H1 (cell line): Measurements from ENCODE around the gene NAT9. TPM values are rescaled to one million over a fixed set of nuclear protein-coding genes. Genes with fewer than 3 reads are reported as not detected.
A peak's percentile ranks its signal among the peaks of the same experiment; 100 is the strongest.

Source experiments
- ASH2L ChIP-seq: fragments of 200-600, 300-600 bp; sonication (generic); IDR thresholded peaks from one replicate; pipeline ENCODE4 v1.7.1; 2017; ENCODE audit warnings: low read length
- BACH1 ChIP-seq: IDR thresholded peaks from 2 replicates; pipeline ENCODE4 v1.6.1; 2012; ENCODE audit warnings: low read length, improper control_type of control experiment
- CEBPB ChIP-seq: IDR thresholded peaks from 2 replicates; pipeline ENCODE4 v1.6.1; 2012; ENCODE audit warnings: low read depth, low read length
- CHD1 ChIP-seq: IDR thresholded peaks from 2 replicates; pipeline ENCODE4 v1.6.1; 2012; ENCODE audit warnings: low read depth, low read length, improper control_type of control experiment
- CHD2 ChIP-seq: IDR thresholded peaks from 2 replicates; pipeline ENCODE4 v1.6.1; 2012; ENCODE audit warnings: low read length, improper control_type of control experiment
- KDM1A ChIP-seq: fragments of 200-600, 300-600 bp; sonication (generic); IDR thresholded peaks from 2 replicates; pipeline ENCODE4 v1.7.1; 2016; ENCODE audit warnings: mild to moderate bottlenecking, low read length, borderline replicate concordance
- NANOG ChIP-seq: IDR thresholded peaks from 2 replicates; pipeline ENCODE4 v1.6.1; 2011; ENCODE audit warnings: low read length, low read depth, mild to moderate bottlenecking, inconsistent platforms; ENCODE audit not compliant: insufficient read depth, poor library complexity, severe bottlenecking
- POLR2A ChIP-seq, 2 experiments: IDR thresholded peaks; 1 replicate in 1 of 2; 2 replicates in 1 of 2; pipeline ENCODE4 v1.6.1; 2011; ENCODE audit warnings: low read depth in 2 of 2, low read length in 2 of 2, mild to moderate bottlenecking in 2 of 2; ENCODE audit errors: control extremely low read depth in 1 of 2
- POLR2AphosphoS5 ChIP-seq: IDR thresholded peaks from 2 replicates; pipeline ENCODE4 v1.6.1; 2011; ENCODE audit warnings: low read depth, low read length
- RFX5 ChIP-seq: IDR thresholded peaks from 2 replicates; pipeline ENCODE4 v1.6.1; 2011; ENCODE audit warnings: low read depth, low read length, improper control_type of control experiment, borderline replicate concordance
- SIN3A ChIP-seq, 2 experiments: IDR thresholded peaks in 1 of 2; conservative IDR thresholded peaks in 1 of 2; 2 replicates each; pipeline ENCODE4 v1.6.1; 2011 to 2012; ENCODE audit warnings: low read length in 2 of 2, improper control_type of control experiment in 1 of 2, low read depth in 1 of 2, mild to moderate bottlenecking in 1 of 2
- SIRT6 ChIP-seq: IDR thresholded peaks from one replicate; pipeline ENCODE4 v1.7.1; 2012; ENCODE audit warnings: low read length, inconsistent platforms
- SIX5 ChIP-seq: IDR thresholded peaks from 2 replicates; pipeline ENCODE4 v1.6.1; 2011; ENCODE audit warnings: mild to moderate bottlenecking, low read depth, low read length
- SP1 ChIP-seq: IDR thresholded peaks from 2 replicates; pipeline ENCODE4 v1.6.1; 2011; ENCODE audit warnings: low read depth, low read length
- SP4 ChIP-seq: IDR thresholded peaks from 2 replicates; pipeline ENCODE4 v1.6.1; 2012; ENCODE audit warnings: low read length, inconsistent platforms
- SRF ChIP-seq: IDR thresholded peaks from 2 replicates; pipeline ENCODE4 v1.6.1; 2011; ENCODE audit warnings: mild to moderate bottlenecking, low read depth, low read length, moderate library complexity
- YY1 ChIP-seq: IDR thresholded peaks from 2 replicates; pipeline ENCODE4 v1.6.1; 2011; ENCODE audit warnings: low read depth, mild to moderate bottlenecking, low read length
- polyA plus RNA-seq, 7 experiments: library from polyadenylated mRNA; depleted of rRNA in 3 of 7; stranded (reverse) in 5 of 7; unstranded in 2 of 7; fragments of >200 nt in 5 of 7; fragments of 200-250 nt in 2 of 7; gene quantifications; 1 replicate in 5 of 7; 2 replicates in 1 of 7; 4 replicates in 1 of 7; pipeline versions ENCODE4 v1.2.1 to v1.2.3, GENCODE V29; 2011 to 2013; ENCODE audit warnings: missing spikeins in 2 of 7, mixed read lengths in 2 of 7
- total RNA-seq: library from RNA; stranded (reverse); fragmentation: NEBNext Ultra II Directional; extraction: Animal tissue kit (Norgen Biotek cat#: 25700); gene quantifications from 2 replicates; pipeline ENCODE4 v1.2.1, GENCODE V29; 2021
- TF ChIP-seq, protein P1 (sequence below): IDR thresholded peaks from 2 replicates; pipeline ENCODE4 v1.6.1; 2012; ENCODE audit warnings: inconsistent platforms

Gene NAT9
- total and polyA plus RNA-seq, 2 of the 8 experiments (the other 6 are each of a cell fraction or from before 2014, with no cell fraction given) = 32.3 to 42.7 TPM

DNA sequence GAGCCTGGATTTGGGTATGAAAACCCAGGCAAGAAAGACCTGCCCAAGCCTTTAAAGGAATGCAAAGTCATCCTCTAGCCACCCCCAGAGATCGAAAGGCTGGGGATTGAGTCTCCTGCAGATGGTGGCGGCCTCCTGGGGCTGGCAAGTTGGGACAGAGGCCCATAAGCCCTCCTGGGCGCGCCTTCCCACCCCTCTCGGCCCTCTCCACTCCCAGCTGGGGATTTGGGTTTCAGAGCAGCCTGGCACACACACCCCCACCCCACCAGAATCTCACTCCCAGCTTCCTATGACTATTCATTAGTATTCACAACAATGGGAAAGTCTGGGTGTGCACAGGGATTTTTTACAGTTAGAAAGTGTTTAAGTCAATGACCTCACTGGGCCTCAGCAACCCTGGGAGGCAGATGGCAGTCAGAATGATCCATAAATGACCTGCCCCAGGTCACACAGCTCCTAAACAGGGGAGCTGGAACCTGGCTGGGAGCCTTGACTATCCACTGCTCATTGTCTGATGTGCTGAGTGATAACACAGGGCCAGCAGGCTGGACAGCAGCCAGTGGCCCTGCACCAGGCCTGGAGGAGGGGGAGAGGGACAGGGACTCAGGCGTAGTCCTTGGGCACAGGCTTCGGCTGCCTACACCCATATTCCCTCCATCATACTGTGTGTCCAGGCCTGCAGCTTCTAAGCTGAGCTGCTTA lies 15.6 kb downstream of the NAT9 start (continued):
- TF ChIP-seq SIN3A (conservative IDR thresholded peaks at IDR 0.05 in 1 of 2, IDR thresholded peaks at IDR 0.05 in 1 of 2; ENCODE audit: low read depth in 1 of 2, low read length in 2 of 2) = 0 out of 4 replicates have a peak, but pooled peaks of 1 of the 2 experiments have one; percentile 35
- no peak for TF ChIP-seq SIRT6
- no peak for TF ChIP-seq SP4
- no peak for TF ChIP-seq SP1
- no peak for TF ChIP-seq CHD2
- peak; percentile 28 for TF ChIP-seq ASH2L
- TF ChIP-seq SIX5 = no peak
- TF ChIP-seq POLR2AphosphoS5 = no peak
- TF ChIP-seq KDM1A = no peak
- no peak for TF ChIP-seq CHD1
- TF ChIP-seq YY1 = no peak
- TF ChIP-seq BACH1 = peak; percentile 58
- no peak for TF ChIP-seq POLR2A (IDR thresholded peaks at IDR 0.05; ENCODE audit: control extremely low read depth in 1 of 2, low read depth in 2 of 2, low read length in 2 of 2)
- TF ChIP-seq SRF = no peak
- no peak for TF ChIP-seq RFX5
- TF ChIP-seq, protein P1, sequence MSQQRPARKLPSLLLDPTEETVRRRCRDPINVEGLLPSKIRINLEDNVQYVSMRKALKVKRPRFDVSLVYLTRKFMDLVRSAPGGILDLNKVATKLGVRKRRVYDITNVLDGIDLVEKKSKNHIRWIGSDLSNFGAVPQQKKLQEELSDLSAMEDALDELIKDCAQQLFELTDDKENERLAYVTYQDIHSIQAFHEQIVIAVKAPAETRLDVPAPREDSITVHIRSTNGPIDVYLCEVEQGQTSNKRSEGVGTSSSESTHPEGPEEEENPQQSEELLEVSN = no peak
- no peak for TF ChIP-seq CEBPB
- no peak for TF ChIP-seq NANOG
